IMR-90 (cell line): ENCODE results near the gene FMC1. TPM values are rescaled to one million over a fixed set of nuclear protein-coding genes. Genes with fewer than 3 reads are reported as not detected.

Source experiments
- ATAC-seq: fragments of 200-7000 bp; cut with Tn5 transposase; 2 replicates; pipeline ENCODE4 v1.9.1; 2020; ENCODE audit warnings: low read depth, mild to moderate bottlenecking, moderate library complexity
- BruUV-seq: library from RNA; stranded (reverse); fragments of 400-500 nt; replicated peaks from 2 replicates; lab custom pipeline; 2021; lab: Mats Ljungman, UMichigan
- CTCF ChIA-PET: fragments of 300-600 bp; formaldehyde crosslinking; extraction: SDS; loops from one replicate; lab custom pipeline; 2021; ENCODE audit warnings: antibody characterized with exemption; lab: Yijun Ruan, JAX
- POLR2A ChIA-PET: fragments of 300-600 bp; sonication (Branson Sonifier 250); formaldehyde crosslinking; loops from one replicate; lab custom pipeline; 2022; ENCODE audit warnings: antibody characterized with exemption; ENCODE audit not compliant: unreplicated experiment; lab: Charles Lee
- DNase-seq: peaks from one replicate; pipeline ENCODE4 v3.0.0; 2013
- H2AFZ ChIP-seq: replicated peaks from 2 replicates; pipeline ENCODE3; 2013; ENCODE audit warnings: low read length, mild to moderate bottlenecking; ENCODE audit not compliant: poor library complexity
- H2AK5ac ChIP-seq: 2 replicates; pipeline ENCODE4 v1.6.1; 2013; ENCODE audit warnings: low read depth, low read length, inconsistent platforms
- H2AK9ac ChIP-seq: replicated peaks from 2 replicates; pipeline ENCODE3; 2013; ENCODE audit warnings: mild to moderate bottlenecking, low read depth, low read length, moderate library complexity; ENCODE audit not compliant: poor library complexity
- H2BK120ac ChIP-seq: 2 replicates; pipeline ENCODE4 v1.6.1; 2013; ENCODE audit warnings: low read depth, low read length, inconsistent platforms
- H2BK15ac ChIP-seq: 3 replicates; pipeline ENCODE4 v1.6.1; 2013; ENCODE audit warnings: low read depth, low read length, inconsistent platforms
- H2BK20ac ChIP-seq: 2 replicates; pipeline ENCODE4 v1.6.1; 2013; ENCODE audit warnings: low read depth, mild to moderate bottlenecking, inconsistent platforms, low read length, moderate library complexity
- H2BK5ac ChIP-seq: 2 replicates; pipeline ENCODE4 v1.6.1; 2013; ENCODE audit warnings: mild to moderate bottlenecking, low read depth, low read length, inconsistent platforms; ENCODE audit not compliant: poor library complexity, severe bottlenecking
- H3K14ac ChIP-seq: replicated peaks from 2 replicates; pipeline ENCODE4 v1.6.1; 2013; ENCODE audit warnings: low read depth, low read length, inconsistent platforms
- H3K18ac ChIP-seq: 2 replicates; pipeline ENCODE4 v1.6.1; 2013; ENCODE audit warnings: low read depth, low read length, control low read depth
- H3K23ac ChIP-seq: 2 replicates; pipeline ENCODE4 v1.6.1; 2013; ENCODE audit warnings: low read depth, low read length, inconsistent platforms
- H3K27ac ChIP-seq: 2 replicates; pipeline ENCODE4 v1.5.1; 2013; ENCODE audit warnings: mild to moderate bottlenecking, control low read depth, low read length; ENCODE audit not compliant: insufficient read depth
- H3K27me3 ChIP-seq: 2 replicates; pipeline ENCODE4 v1.6.1; 2013; ENCODE audit warnings: low read length; ENCODE audit not compliant: control insufficient read depth, insufficient read depth
- H3K36me3 ChIP-seq: 2 replicates; pipeline ENCODE4 v1.6.1; 2013; ENCODE audit warnings: low read length, mixed read lengths; ENCODE audit not compliant: control insufficient read depth, insufficient read depth
- H3K4ac ChIP-seq: 2 replicates; pipeline ENCODE4 v1.6.1; 2013; ENCODE audit warnings: low read depth, low read length, inconsistent platforms
- H3K4me1 ChIP-seq: 2 replicates; pipeline ENCODE4 v1.6.1; 2013; ENCODE audit warnings: low read length, mixed read lengths; ENCODE audit not compliant: control insufficient read depth, insufficient read depth
- H3K4me2 ChIP-seq: 2 replicates; pipeline ENCODE4 v1.6.1; 2013; ENCODE audit warnings: low read depth, mild to moderate bottlenecking, control low read depth, low read length, moderate library complexity
- H3K4me3 ChIP-seq: 2 replicates; pipeline ENCODE4 v1.5.1; 2013; ENCODE audit warnings: low read depth, mild to moderate bottlenecking, control low read depth, low read length, moderate library complexity; ENCODE audit not compliant: insufficient read depth
- H3K56ac ChIP-seq: 2 replicates; pipeline ENCODE4 v1.6.1; 2013; ENCODE audit warnings: low read length, inconsistent platforms; ENCODE audit not compliant: insufficient read depth; ENCODE audit errors: extremely low read depth
- H3K79me1 ChIP-seq, 2 experiments: 2 replicates each; pipeline ENCODE4 v1.6.1; 2013; ENCODE audit warnings: low read length in 2 of 2, inconsistent platforms in 1 of 2, low read depth in 1 of 2
- H3K9ac ChIP-seq: 2 replicates; pipeline ENCODE4 v1.6.1; 2013; ENCODE audit warnings: low read depth, low read length, control low read depth
- H3K9me1 ChIP-seq: 2 replicates; pipeline ENCODE4 v1.6.1; 2013; ENCODE audit warnings: low read length, inconsistent platforms; ENCODE audit not compliant: insufficient read depth
- H3K9me3 ChIP-seq: 2 replicates; pipeline ENCODE4 v1.6.1; 2013; ENCODE audit warnings: low read length; ENCODE audit not compliant: control insufficient read depth, insufficient read depth
- H4K20me1 ChIP-seq: 2 replicates; pipeline ENCODE4 v1.6.1; 2013; ENCODE audit warnings: low read length, inconsistent platforms; ENCODE audit not compliant: insufficient read depth
- H4K5ac ChIP-seq: 2 replicates; pipeline ENCODE4 v1.6.1; 2013; ENCODE audit warnings: mild to moderate bottlenecking, low read depth, low read length, control low read depth
- H4K8ac ChIP-seq, 2 experiments: 2 replicates each; pipeline ENCODE4 v1.6.1; 2013; ENCODE audit warnings: low read depth in 2 of 2, low read length in 2 of 2, control low read depth in 1 of 2, inconsistent platforms in 1 of 2
- H4K91ac ChIP-seq: 2 replicates; pipeline ENCODE4 v1.6.1; 2013; ENCODE audit warnings: low read depth, low read length, inconsistent platforms; ENCODE audit not compliant: insufficient read depth
- BHLHE40 ChIP-seq: fragments of 150-350 bp; IDR thresholded peaks from 2 replicates; pipeline ENCODE4 v1.6.1; 2016; ENCODE audit warnings: mild to moderate bottlenecking, low read depth, low read length
- CHD1 ChIP-seq: IDR thresholded peaks from 2 replicates; pipeline ENCODE4 v1.6.1; 2012; ENCODE audit warnings: low read depth, low read length, improper control_type of control experiment
- MAFK ChIP-seq: IDR thresholded peaks from 2 replicates; pipeline ENCODE4 v1.6.1; 2012; ENCODE audit warnings: low read depth, low read length, improper control_type of control experiment
- RCOR1 ChIP-seq: IDR thresholded peaks from 2 replicates; pipeline ENCODE4 v1.6.1; 2012; ENCODE audit warnings: mild to moderate bottlenecking, low read length, improper control_type of control experiment; ENCODE audit not compliant: insufficient replicate concordance
- RFX5 ChIP-seq: IDR thresholded peaks from 2 replicates; pipeline ENCODE4 v1.8.0; 2012; ENCODE audit warnings: low read depth, mild to moderate bottlenecking, low read length, moderate library complexity
- SMC3 ChIP-seq: fragments of 150-350 bp; IDR thresholded peaks from 2 replicates; pipeline ENCODE4 v1.6.1; 2016; ENCODE audit warnings: low read depth, mild to moderate bottlenecking, antibody characterized with exemption, low read length, moderate library complexity
- USF2 ChIP-seq: fragments of 150-350 bp; IDR thresholded peaks from 2 replicates; pipeline ENCODE4 v1.6.1; 2017; ENCODE audit warnings: mild to moderate bottlenecking, antibody characterized with exemption, low read length, low read depth
- whole genome bisulfite sequencing, 2 experiments: methylation state at CpG; one replicate each; pipeline versions ENCODE4 v1.1.5 to v1.1.7; 2013; ENCODE audit warnings: missing lambda C conversion rate in 2 of 2; ENCODE audit not compliant: insufficient read length in 1 of 2; ENCODE audit errors: extremely low coverage in 2 of 2; 5-methylcytosine and 5-hydroxymethylcytosine counted together
- dilution Hi-C: fragments of 300-500 bp; cut with HindIII; formaldehyde crosslinking; loops from one replicate; pipeline ENCODE4 v1.14.3; 2018; ENCODE audit warnings: low sequenced_read_pairs; ENCODE audit not compliant: unreplicated experiment
- in situ Hi-C: fragments of 300-500 bp; cut with MboI; formaldehyde crosslinking; loops from 3 replicates; pipeline ENCODE4 v1.14.3; 2019; ENCODE audit warnings: low sequenced_read_pairs, inconsistent platforms, mixed read lengths
- intact Hi-C: fragments of 100-400 bp; cut with micrococcal nuclease; formaldehyde crosslinking; loops from 2 replicates; pipeline ENCODE4 v1.10.0; 2022
- polyA plus RNA-seq, 3 experiments: library from polyadenylated mRNA; depleted of rRNA; stranded (reverse); fragments of >200 nt; gene quantifications; 2 replicates each; pipeline ENCODE4 v1.2.3, GENCODE V29; 2012; ENCODE audit warnings: low replicate concordance in 1 of 3
- total RNA-seq: library from RNA; depleted of rRNA; stranded (reverse); fragments of >200 nt; gene quantifications from 2 replicates; pipeline ENCODE4 v1.2.3, GENCODE V29; 2012

Gene FMC1
- total and polyA plus RNA-seq, 2 of the 4 experiments (the other 2 are of a cell fraction) = 6.1 to 11.9 TPM

- H3K27ac ChIP-seq = peak overlapping the region; percentile 84
- peak overlapping the region; percentile 4; the same call in 1 of the 2 replicates for H4K5ac ChIP-seq
- peak overlapping the region; percentile 92 to 98 for H4K8ac ChIP-seq
- peak overlapping the region; percentile 95 for H3K23ac ChIP-seq
- peak overlapping the region; percentile 95 for H3K14ac ChIP-seq
- DNase-seq (peak; percentile 33), ATAC-seq (peak; percentile 3)
- intact Hi-C loops (no loop called here), in situ Hi-C loops (no loop called here), dilution Hi-C loops (no loop called here)
- peak overlapping the region; percentile 76 for H3K4me2 ChIP-seq
- peak overlapping the region; percentile 56 for H3K4me3 ChIP-seq
- BruUV-seq = no TSS peak
- H3K79me1 ChIP-seq = peaks cover 0 to 25% of the 10 kb centered on the region in 2 experiments; a peak in 2 of 4 replicates
- peak overlapping the region; percentile 87 for H2AK5ac ChIP-seq
- peaks cover 40% of the 10 kb centered on the region for H4K20me1 ChIP-seq
- H3K9ac ChIP-seq = peak overlapping the region; percentile 87
- H3K9me3 ChIP-seq = no peaks in the 10 kb centered on the region
- peaks cover 5% of the 10 kb centered on the region; the same call in 1 of the 2 replicates for H3K9me1 ChIP-seq
- H3K36me3 ChIP-seq = peaks cover 2% of the 10 kb centered on the region; the same call in 1 of the 2 replicates
- H2BK15ac ChIP-seq = peak overlapping the region; percentile 16; the same call in 1 of the 3 replicates
- H4K91ac ChIP-seq = peak overlapping the region; percentile 84
- peak overlapping the region; percentile 26; the same call in 1 of the 2 replicates for H2BK120ac ChIP-seq
- no peak overlapping the region for H2BK20ac ChIP-seq
- peak overlapping the region; percentile 99 for H3K4ac ChIP-seq
- H3K56ac ChIP-seq = peak overlapping the region; percentile 93
- H2AK9ac ChIP-seq = peak overlapping the region; percentile 95
- TF ChIP-seq CHD1 (0 out of 2 replicates have a peak, but pooled peaks have one; percentile 83), SMC3 (no peak), MAFK (no peak), BHLHE40 (peak; percentile 32; the same call in 1 of the 2 replicates), USF2 (no peak), RFX5 (no peak), RCOR1 (no peak)
- POLR2A ChIA-PET = no interaction called here
- peak overlapping the region; percentile 98 for H2AFZ ChIP-seq
- H3K27me3 ChIP-seq = no peaks in the 10 kb centered on the region
- peak overlapping the region; percentile 90 for H2BK5ac ChIP-seq
- CTCF ChIA-PET = no interaction called here
- 1% methylated on average over 19 of the region's 39 CpGs; no CpG with 5 or more reads in 1 of the 2 experiments for WGBS, 2 experiments
- no peaks in the 10 kb centered on the region for H3K4me1 ChIP-seq
- peak overlapping the region; percentile 14 for H3K18ac ChIP-seq
Observed at GRCh38 chr7:139358541-139359365, 17.6 kb downstream of the FMC1 start.
